ENCODE data around the gene CCDC80. TPM values are rescaled to one million over a fixed set of nuclear protein-coding genes. Genes with fewer than 3 reads are reported as not detected.

CCDC80 gene
- total and polyA plus RNA-seq, 9 of the 15 experiments (the other 6 are each of a cell fraction or from before 2014, with no cell fraction given) = 0.17 to 2.0 (median 1.1) TPM

DNA sequence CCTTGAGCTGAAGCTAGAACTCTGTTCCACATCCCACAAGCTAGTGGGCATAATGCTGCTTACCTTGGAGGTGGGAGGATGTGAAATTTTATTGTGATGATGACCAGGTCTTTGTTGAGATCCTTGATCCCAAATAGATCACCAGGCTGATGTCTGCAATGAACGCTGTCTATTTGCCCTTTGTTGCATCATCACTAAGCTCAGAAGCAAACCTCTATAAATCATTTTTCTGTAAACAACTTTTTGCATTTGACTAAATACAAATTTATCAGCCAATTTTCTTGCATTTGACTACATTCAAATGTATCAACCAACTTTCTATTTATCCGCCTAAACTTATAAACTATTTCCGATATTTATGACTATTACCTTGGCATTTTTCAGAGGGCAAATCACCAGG, 9.7 kb downstream of the CCDC80 start (continued):
- TF ChIP-seq, protein P1, sequence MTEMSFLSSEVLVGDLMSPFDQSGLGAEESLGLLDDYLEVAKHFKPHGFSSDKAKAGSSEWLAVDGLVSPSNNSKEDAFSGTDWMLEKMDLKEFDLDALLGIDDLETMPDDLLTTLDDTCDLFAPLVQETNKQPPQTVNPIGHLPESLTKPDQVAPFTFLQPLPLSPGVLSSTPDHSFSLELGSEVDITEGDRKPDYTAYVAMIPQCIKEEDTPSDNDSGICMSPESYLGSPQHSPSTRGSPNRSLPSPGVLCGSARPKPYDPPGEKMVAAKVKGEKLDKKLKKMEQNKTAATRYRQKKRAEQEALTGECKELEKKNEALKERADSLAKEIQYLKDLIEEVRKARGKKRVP (CRISPR knock-in tag; IDR thresholded peaks at IDR 0.05) = peak; percentile 61
- TF ChIP-seq HDGF (IDR thresholded peaks at IDR 0.05) (no peak), FOXP1 (CRISPR knock-in tag; IDR thresholded peaks at IDR 0.05) (no peak), CAMTA2 (CRISPR knock-in tag; conservative IDR thresholded peaks at IDR 0.05) (no peak), ELF1 (tag; IDR thresholded peaks at IDR 0.05) (no peak), ZNF224 (CRISPR knock-in tag; IDR thresholded peaks at IDR 0.05) (no peak), CEBPG (CRISPR knock-in tag; IDR thresholded peaks at IDR 0.05) (peak; percentile 45), CEBPG (tag; conservative IDR thresholded peaks at IDR 0.05 in 1 of 2, IDR thresholded peaks at IDR 0.05 in 1 of 2) (peak; percentile 88 to 93), NFXL1 (CRISPR knock-in tag; IDR thresholded peaks at IDR 0.05) (no peak), MYBL2 (IDR thresholded peaks at IDR 0.05; ENCODE audit: low read depth) (no peak), MYBL2 (CRISPR knock-in tag; IDR thresholded peaks at IDR 0.05; ENCODE audit: borderline replicate concordance) (no peak), SUPT5H (IDR thresholded peaks at IDR 0.05) (no peak), MEIS2 (IDR thresholded peaks at IDR 0.05; ENCODE audit: partially characterized antibody) (peak; percentile 59), BRD9 (IDR thresholded peaks at IDR 0.05; ENCODE audit: low read depth, partially characterized antibody) (no peak), HDAC6 (IDR thresholded peaks at IDR 0.05; ENCODE audit: low read depth, low read length) (no peak), ZNF655 (CRISPR knock-in tag; IDR thresholded peaks at IDR 0.05) (no peak), KAT2B (IDR thresholded peaks at IDR 0.05; ENCODE audit: low read depth, low read length) (no peak), ZNF584 (CRISPR knock-in tag; IDR thresholded peaks at IDR 0.05; ENCODE audit: low read depth) (no peak), TRIM24 (IDR thresholded peaks at IDR 0.05) (peak in 1 of 2 experiments; percentile 19; a peak in 1 of 4 replicates), U2AF1 (optimal IDR thresholded peaks at IDR 0.05; ENCODE audit: low read depth, low read length) (no peak)
- TF ChIP-seq, protein P2, sequence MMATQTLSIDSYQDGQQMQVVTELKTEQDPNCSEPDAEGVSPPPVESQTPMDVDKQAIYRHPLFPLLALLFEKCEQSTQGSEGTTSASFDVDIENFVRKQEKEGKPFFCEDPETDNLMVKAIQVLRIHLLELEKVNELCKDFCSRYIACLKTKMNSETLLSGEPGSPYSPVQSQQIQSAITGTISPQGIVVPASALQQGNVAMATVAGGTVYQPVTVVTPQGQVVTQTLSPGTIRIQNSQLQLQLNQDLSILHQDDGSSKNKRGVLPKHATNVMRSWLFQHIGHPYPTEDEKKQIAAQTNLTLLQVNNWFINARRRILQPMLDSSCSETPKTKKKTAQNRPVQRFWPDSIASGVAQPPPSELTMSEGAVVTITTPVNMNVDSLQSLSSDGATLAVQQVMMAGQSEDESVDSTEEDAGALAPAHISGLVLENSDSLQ (IDR thresholded peaks at IDR 0.05) = 0 out of 2 replicates have a peak, but pooled peaks have one; percentile 6
- TF ChIP-seq, protein P3, sequence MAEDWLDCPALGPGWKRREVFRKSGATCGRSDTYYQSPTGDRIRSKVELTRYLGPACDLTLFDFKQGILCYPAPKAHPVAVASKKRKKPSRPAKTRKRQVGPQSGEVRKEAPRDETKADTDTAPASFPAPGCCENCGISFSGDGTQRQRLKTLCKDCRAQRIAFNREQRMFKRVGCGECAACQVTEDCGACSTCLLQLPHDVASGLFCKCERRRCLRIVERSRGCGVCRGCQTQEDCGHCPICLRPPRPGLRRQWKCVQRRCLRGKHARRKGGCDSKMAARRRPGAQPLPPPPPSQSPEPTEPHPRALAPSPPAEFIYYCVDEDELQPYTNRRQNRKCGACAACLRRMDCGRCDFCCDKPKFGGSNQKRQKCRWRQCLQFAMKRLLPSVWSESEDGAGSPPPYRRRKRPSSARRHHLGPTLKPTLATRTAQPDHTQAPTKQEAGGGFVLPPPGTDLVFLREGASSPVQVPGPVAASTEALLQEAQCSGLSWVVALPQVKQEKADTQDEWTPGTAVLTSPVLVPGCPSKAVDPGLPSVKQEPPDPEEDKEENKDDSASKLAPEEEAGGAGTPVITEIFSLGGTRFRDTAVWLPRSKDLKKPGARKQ (CRISPR knock-in tag; IDR thresholded peaks at IDR 0.05) = no peak
- TF ChIP-seq, protein P4, sequence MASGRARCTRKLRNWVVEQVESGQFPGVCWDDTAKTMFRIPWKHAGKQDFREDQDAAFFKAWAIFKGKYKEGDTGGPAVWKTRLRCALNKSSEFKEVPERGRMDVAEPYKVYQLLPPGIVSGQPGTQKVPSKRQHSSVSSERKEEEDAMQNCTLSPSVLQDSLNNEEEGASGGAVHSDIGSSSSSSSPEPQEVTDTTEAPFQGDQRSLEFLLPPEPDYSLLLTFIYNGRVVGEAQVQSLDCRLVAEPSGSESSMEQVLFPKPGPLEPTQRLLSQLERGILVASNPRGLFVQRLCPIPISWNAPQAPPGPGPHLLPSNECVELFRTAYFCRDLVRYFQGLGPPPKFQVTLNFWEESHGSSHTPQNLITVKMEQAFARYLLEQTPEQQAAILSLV (tag; IDR thresholded peaks at IDR 0.05) = no peak
- TF ChIP-seq, protein P5, sequence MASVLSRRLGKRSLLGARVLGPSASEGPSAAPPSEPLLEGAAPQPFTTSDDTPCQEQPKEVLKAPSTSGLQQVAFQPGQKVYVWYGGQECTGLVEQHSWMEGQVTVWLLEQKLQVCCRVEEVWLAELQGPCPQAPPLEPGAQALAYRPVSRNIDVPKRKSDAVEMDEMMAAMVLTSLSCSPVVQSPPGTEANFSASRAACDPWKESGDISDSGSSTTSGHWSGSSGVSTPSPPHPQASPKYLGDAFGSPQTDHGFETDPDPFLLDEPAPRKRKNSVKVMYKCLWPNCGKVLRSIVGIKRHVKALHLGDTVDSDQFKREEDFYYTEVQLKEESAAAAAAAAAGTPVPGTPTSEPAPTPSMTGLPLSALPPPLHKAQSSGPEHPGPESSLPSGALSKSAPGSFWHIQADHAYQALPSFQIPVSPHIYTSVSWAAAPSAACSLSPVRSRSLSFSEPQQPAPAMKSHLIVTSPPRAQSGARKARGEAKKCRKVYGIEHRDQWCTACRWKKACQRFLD (CRISPR knock-in tag; IDR thresholded peaks at IDR 0.05) = no peak

Data from K562 (cell line).